ENCODE data around the gene HRH1.

GRCh38 chr3:11307830-11308432 lies 153.6 kb downstream of the HRH1 start:
- no peak for TF ChIP-seq CTCF (conservative IDR thresholded peaks at IDR 0.05 in 1 of 2, IDR thresholded peaks at IDR 0.05 in 1 of 2; ENCODE audit: extremely low read depth in 1 of 2, insufficient read depth in 1 of 2, low read depth in 1 of 2, low read length in 2 of 2)
- no peak for TF ChIP-seq EZH2 (IDR thresholded peaks at IDR 0.05; ENCODE audit: borderline replicate concordance, low read length)
